Spleen (tissue), 7 donors: ENCODE data around the gene ODF4.

Source experiments
- POLR2A ChIP-seq, 3 donors: fragments of 450-650 bp; IDR thresholded peaks; one replicate each; pipeline ENCODE4 v1.5.1; 2017; ENCODE audit warnings: antibody characterized with exemption in 3 of 3, mild to moderate bottlenecking in 1 of 3
- TF ChIP-seq, protein P1 (sequence below), 11 experiments: fragments of 200-600 bp in 7 of 11; fragments of 450-650 bp in 4 of 11; sonication (generic) in 4 of 11; IDR thresholded peaks in 8 of 11; conservative IDR thresholded peaks in 3 of 11; 1 replicate in 7 of 11; 2 replicates in 4 of 11; pipeline versions ENCODE4 v1.4.0 to v1.8.0; 2016 to 2021; ENCODE audit warnings: antibody characterized with exemption in 11 of 11, inconsistent platforms in 4 of 11, mild to moderate bottlenecking in 1 of 11
- donor health status: DM: no; HTN: no; CAD: no; lungs with moderate emphysema.
- donor health status: DM: no; HTN: no; CAD: no.
- donor health status: DM: no; HTN: no; CAD: no.

DNA sequence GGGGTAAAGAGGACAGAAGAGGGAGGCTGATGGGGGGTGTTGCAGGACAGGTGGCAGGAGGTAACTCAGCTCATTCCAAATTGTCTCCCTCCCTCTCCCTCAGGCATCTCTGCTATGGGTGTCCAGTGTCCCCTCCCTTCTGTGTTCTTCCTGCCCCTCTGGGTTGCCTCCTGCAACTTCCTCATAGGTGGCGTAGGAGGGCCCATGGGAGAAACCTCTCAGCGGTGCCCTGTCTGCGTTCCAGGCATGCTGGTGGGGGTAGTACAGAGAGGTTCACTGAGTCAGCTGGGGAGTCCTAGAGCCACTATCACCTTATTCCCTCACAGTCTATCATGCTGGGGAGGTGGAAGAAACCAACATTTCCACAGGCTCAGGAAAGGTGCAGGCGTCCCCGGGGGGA is 14.7 kb upstream of the ODF4 start:
- TF ChIP-seq, protein P1, sequence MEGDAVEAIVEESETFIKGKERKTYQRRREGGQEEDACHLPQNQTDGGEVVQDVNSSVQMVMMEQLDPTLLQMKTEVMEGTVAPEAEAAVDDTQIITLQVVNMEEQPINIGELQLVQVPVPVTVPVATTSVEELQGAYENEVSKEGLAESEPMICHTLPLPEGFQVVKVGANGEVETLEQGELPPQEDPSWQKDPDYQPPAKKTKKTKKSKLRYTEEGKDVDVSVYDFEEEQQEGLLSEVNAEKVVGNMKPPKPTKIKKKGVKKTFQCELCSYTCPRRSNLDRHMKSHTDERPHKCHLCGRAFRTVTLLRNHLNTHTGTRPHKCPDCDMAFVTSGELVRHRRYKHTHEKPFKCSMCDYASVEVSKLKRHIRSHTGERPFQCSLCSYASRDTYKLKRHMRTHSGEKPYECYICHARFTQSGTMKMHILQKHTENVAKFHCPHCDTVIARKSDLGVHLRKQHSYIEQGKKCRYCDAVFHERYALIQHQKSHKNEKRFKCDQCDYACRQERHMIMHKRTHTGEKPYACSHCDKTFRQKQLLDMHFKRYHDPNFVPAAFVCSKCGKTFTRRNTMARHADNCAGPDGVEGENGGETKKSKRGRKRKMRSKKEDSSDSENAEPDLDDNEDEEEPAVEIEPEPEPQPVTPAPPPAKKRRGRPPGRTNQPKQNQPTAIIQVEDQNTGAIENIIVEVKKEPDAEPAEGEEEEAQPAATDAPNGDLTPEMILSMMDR (IDR thresholded peaks at IDR 0.05 in 8 of 11, conservative IDR thresholded peaks at IDR 0.05 in 3 of 11), result no peak
- no peak for TF ChIP-seq POLR2A (IDR thresholded peaks at IDR 0.05)
